Right forelimb (tissue), 1 donor: ENCODE data around the gene ITIH1.

Experiments used
- DNase-seq: peaks from one replicate; pipeline ENCODE4 v3.0.0-alpha.2; 2018

ITIH1 gene

GRCh38 chr3:52774901-52775864 is 2.2 kb upstream of the ITIH1 start:
- DNase-seq, result peak; percentile 17

GRCh38 chr3:52775877-52776276 is 1.5 kb upstream of the ITIH1 start:
- DNase-seq, result peak; percentile 15

- peak; percentile 15 for DNase-seq
Observed at GRCh38 chr3:52776486-52776885, 913 bp upstream of the ITIH1 start.

DNA sequence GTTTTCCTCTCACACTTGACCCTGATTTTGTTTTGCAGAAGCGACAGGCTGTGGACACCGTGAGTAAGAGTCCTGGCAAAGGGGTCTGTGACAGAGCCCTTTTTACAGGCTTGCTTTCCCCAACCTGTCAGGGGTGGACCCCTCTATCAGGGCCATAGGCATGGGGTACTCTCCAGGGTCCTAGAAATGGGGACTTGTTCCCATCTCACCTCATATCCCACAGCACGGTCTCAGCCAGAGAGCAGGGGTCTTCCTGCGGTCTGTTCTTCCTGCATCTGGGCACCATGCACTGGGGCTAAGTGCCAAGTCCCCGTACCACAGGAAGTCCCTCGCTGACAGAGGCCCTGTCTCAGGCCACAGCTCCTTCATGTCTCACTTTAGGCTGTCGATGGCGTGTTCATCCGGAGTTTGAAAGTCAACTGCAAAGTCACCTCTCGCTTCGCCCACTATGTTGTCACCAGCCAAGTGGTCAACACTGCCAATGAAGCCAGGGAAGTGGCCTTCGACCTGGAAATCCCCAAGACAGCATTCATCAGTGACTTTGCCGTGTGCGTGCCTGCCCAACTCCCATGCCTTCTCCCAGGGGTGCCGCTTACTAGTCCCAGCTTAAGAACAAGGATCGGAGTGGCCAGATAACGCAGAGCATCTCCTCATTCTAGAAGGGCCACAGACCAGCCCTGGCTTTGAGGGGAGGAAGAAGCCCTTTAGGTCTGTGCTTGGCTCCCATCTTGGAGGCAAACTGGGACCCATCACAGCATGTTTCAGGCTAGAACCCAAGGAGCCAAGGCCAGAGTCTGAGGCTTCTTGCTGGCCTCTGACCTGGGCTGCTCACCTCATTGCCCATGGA is 783 bp downstream of the ITIH1 start:
- DNase-seq, result peak; percentile 9

DNA sequence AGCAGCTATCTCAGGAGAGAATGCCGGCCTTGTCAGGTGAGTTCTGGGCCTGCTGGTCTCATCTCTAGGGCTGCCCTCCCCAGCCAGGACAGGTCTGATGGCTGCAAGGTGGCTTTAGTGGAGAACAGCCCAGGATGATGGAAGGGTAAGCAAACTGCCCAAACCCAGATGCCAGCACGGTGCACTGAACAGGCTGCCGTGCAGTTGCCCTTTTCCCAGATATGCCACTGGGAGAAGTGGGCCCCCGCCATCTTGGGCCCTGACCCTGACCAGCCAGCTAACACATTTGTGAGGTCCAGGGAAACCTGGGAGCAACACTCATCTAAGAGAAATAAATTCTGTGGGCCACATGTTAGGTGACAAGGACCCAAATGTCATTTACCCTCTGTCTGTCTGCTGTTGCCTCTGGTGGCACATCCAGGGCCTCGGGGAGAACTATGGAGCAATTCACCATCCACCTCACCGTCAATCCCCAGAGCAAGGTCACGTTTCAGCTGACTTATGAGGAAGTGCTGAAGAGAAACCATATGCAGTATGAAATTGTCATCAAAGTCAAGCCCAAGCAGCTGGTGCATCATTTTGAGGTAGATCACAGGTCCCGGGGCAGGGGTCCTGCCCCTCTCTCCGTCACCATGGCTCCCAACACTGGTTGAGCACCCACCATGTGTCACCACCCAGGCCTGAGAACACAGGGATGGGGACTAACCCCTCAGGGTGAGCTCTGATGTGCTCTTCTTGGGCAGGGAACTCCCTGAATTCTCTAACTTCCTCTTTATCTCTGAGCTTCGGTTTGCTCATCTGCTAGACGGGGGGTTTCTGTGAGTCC is 1.8 kb downstream of the ITIH1 start:
- peak; percentile 35 for DNase-seq

DNA sequence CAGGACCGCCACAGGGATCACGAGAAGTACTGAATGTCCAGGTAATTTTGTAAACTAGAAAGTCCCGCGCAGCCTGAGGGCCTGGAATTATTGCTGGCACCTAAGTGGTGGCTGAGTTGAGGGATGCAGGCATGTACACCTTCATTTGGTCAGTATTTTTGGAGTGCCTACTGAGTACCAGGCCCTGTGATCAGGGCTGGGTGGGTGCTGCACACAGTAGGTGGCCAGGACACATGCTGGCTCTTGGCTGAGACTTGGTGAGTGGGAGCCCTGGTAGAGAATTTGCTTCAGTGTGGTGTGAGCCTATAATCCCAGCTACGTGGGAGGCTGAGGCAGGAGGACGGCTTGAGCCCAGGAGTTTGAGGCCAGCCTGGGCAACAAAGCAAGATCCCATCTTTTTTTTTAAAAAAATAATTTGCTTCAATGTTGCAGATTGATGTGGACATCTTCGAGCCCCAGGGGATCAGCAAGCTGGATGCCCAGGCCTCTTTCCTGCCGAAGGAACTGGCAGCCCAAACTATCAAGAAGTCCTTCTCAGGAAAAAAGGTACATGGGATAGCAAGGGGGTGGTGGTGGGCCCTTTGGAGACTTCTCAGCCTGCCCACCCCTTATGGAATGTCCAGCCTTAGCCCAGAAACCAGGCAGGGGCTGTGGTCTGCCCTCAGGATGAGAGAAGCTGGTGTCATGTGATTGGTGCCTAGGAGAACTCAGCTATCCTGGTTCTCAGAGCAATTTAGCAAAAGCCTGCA is 2.6 kb downstream of the ITIH1 start:
- DNase-seq, result peak; percentile 15

DNA sequence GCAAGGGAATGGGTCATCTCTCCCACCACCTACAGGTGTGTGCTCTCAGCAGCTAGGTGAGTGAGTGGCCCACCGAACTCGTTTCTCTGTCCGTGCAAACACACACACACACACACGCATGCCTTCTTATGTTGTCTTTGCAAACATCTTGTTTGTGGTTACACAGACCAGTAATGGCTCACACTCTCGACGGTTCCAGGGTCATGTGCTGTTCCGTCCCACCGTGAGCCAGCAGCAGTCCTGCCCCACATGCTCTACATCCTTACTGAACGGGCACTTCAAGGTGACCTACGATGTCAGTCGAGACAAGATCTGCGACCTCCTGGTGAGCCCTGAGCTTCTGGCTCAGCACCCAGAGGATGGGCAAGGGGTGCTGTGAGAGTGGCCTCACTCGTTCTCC is 4.3 kb downstream of the ITIH1 start:
- DNase-seq, result peak; percentile 24

GRCh38 chr3:52782412-52783210 is 5.2 kb downstream of the ITIH1 start:
- peak; percentile 18 for DNase-seq

DNA sequence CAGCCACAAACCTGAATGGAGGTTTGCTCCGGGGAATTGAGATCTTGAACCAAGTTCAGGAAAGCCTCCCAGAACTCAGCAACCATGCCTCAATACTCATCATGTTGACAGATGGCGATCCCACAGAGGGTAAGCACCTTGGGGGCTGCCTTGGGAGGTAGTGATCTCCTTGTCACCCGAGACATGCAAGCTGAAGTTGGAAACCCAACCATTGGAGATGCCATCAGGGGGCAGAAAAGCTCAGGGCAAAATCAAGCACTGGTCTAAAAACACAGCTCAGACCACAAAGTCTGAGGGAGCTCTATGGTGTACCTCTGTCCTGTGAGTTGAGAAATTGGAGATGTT is 5.8 kb downstream of the ITIH1 start:
- DNase-seq, result peak; percentile 7

- DNase-seq, result no peak
Observed at GRCh38 chr3:52784021-52784621, 6.7 kb downstream of the ITIH1 start.

- DNase-seq, result no peak
Observed at GRCh38 chr3:52784931-52785590, 7.7 kb downstream of the ITIH1 start.

GRCh38 chr3:52786330-52787215 is 9.2 kb downstream of the ITIH1 start:
- DNase-seq, result no peak

DNA sequence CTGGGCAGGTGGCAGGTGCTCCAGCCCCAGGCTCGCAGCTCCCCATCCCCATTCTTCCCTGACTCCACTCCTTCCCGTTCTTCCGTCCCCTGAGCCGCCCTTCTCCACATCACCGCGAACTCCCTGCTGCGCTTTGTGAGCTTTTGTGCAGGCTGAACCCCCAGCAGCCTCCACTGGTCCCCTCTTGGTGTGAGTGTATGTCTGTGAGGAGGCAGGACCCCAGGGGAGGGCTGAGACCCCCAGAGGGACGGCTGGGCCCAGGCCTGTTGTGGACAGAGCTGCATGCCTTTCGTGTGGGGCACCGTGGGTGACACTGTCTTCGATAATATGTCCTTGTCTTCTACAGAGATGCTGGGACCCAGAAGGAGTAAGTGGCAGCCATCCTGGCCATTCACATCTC is 9.8 kb downstream of the ITIH1 start:
- no peak for DNase-seq

- no peak for DNase-seq
Observed at GRCh38 chr3:52787672-52788625, 10.6 kb downstream of the ITIH1 start.

- no peak for DNase-seq
Observed at GRCh38 chr3:52788890-52789745, 11.7 kb downstream of the ITIH1 start.

- DNase-seq, result no peak
Observed at GRCh38 chr3:52789746-52790040, 12.3 kb downstream of the ITIH1 start.

- no peak for DNase-seq
Observed at GRCh38 chr3:52790337-52790736, 12.9 kb downstream of the ITIH1 start.
